ENCODE results near the gene PLEKHM2. TPM values are rescaled to one million over a fixed set of nuclear protein-coding genes. Genes with fewer than 3 reads are reported as not detected.

Gene PLEKHM2
- polyA plus RNA-seq, 1 donor (not counting 4 experiments of a cell fraction or from before 2014, with no cell fraction given), result 30.0 TPM

GRCh38 chr1:15767941-15768340 lies 83.8 kb downstream of the PLEKHM2 start:
- dilution Hi-C loops (cut with MboI; ENCODE audit: extremely low pct_ligation_motif_present, low sequenced_read_pairs), result no loop called here
- TF ChIP-seq EZH2 (IDR thresholded peaks at IDR 0.05; ENCODE audit: low read length), result no peak
- no peak for TF ChIP-seq CTCF (optimal IDR thresholded peaks at IDR 0.05 in 1 of 3, IDR thresholded peaks at IDR 0.05 in 1 of 3, conservative IDR thresholded peaks at IDR 0.05 in 1 of 3; ENCODE audit: extremely low read depth in 1 of 3, insufficient read depth in 2 of 3, low read length in 3 of 3)
- Histone ChIP-seq H3K9me3 (ENCODE audit: control insufficient read depth, low read depth, low read length) (no peaks in the 10 kb centered on the region), H3K9me1 (ENCODE audit: control insufficient read depth, extremely low read depth, insufficient read depth, low read length) (no peaks in the 10 kb centered on the region), H2AFZ (ENCODE audit: control insufficient read depth, low read length) (no peak overlapping the region), H3K4me3 (ENCODE audit: control insufficient read depth in 2 of 3, extremely low read depth in 1 of 3, insufficient read depth in 2 of 3, low read depth in 1 of 3, low read length in 3 of 3) (no peak overlapping the region), H3K27ac (ENCODE audit: control insufficient read depth, insufficient read depth, low read length) (no peak overlapping the region), H4K20me1 (ENCODE audit: control insufficient read depth, extremely low read depth, insufficient read depth, low read length) (no peaks in the 10 kb centered on the region), H3K79me2 (ENCODE audit: control insufficient read depth, insufficient read depth, low read length) (peaks cover 47% of the 10 kb centered on the region), H3K4me2 (ENCODE audit: control insufficient read depth, extremely low read depth, insufficient read depth, low read depth, low read length) (no peak overlapping the region), H3K27me3 (ENCODE audit: control insufficient read depth, extremely low read depth, insufficient read depth, low read length) (no peaks in the 10 kb centered on the region), H3K4me1 (ENCODE audit: control insufficient read depth, extremely low read depth, insufficient read depth, low read length) (peaks cover 29% of the 10 kb centered on the region), H3K36me3 (ENCODE audit: control insufficient read depth in 2 of 2, extremely low read depth in 1 of 2, insufficient read depth in 2 of 2, low read length in 2 of 2) (peaks cover 36 to 52% of the 10 kb centered on the region in 2 experiments), H3K9ac (ENCODE audit: control insufficient read depth, extremely low read depth, insufficient read depth, low read length) (no peak overlapping the region)
- no peak for FAIRE-seq
- no peak for DNase-seq (ENCODE audit: low read depth, low spot score)

DNA sequence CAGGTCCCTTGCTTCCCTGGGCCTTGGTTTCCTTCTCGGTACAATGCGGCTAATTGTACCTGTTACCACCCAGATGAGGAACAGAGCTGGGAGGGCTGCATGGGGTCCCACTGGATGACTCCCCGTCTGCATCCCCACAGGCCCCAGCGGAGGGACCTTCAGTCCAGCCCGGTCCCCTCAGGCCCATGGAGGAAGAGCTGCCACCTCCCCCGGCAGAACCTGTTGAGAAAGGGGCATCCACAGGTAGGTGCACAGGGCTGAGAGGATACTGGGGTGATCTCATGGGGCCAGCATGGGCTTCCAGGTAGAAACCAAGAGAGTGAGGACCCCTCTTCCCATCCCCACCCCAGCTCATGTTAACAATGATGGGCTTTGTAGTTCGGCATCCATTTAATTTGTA lies 84.3 kb downstream of the PLEKHM2 start:
- no peaks in the 10 kb centered on the region for H4K20me1 ChIP-seq (ENCODE audit: control insufficient read depth, extremely low read depth, insufficient read depth, low read length)
- no peaks in the 10 kb centered on the region for H3K9me1 ChIP-seq (ENCODE audit: control insufficient read depth, extremely low read depth, insufficient read depth, low read length)
- dilution Hi-C loops (cut with MboI; ENCODE audit: extremely low pct_ligation_motif_present, low sequenced_read_pairs), result no loop called here

More for the DNA sequence above, 84.3 kb downstream of the PLEKHM2 start:
- FAIRE-seq (no peak), DNase-seq (ENCODE audit: low read depth, low spot score) (no peak)
- Histone ChIP-seq H3K9me3 (ENCODE audit: control insufficient read depth, low read depth, low read length) (no peaks in the 10 kb centered on the region), H3K36me3 (ENCODE audit: control insufficient read depth in 2 of 2, extremely low read depth in 1 of 2, insufficient read depth in 2 of 2, low read length in 2 of 2) (peaks cover 36 to 52% of the 10 kb centered on the region in 2 experiments), H2AFZ (ENCODE audit: control insufficient read depth, low read length) (no peak overlapping the region), H3K4me2 (ENCODE audit: control insufficient read depth, extremely low read depth, insufficient read depth, low read depth, low read length) (no peak overlapping the region), H3K4me1 (ENCODE audit: control insufficient read depth, extremely low read depth, insufficient read depth, low read length) (peaks cover 29% of the 10 kb centered on the region), H3K27ac (ENCODE audit: control insufficient read depth, insufficient read depth, low read length) (no peak overlapping the region), H3K27me3 (ENCODE audit: control insufficient read depth, extremely low read depth, insufficient read depth, low read length) (no peaks in the 10 kb centered on the region), H3K4me3 (ENCODE audit: control insufficient read depth in 2 of 3, extremely low read depth in 1 of 3, insufficient read depth in 2 of 3, low read depth in 1 of 3, low read length in 3 of 3) (no peak overlapping the region), H3K9ac (ENCODE audit: control insufficient read depth, extremely low read depth, insufficient read depth, low read length) (no peak overlapping the region), H3K79me2 (ENCODE audit: control insufficient read depth, insufficient read depth, low read length) (peaks cover 47% of the 10 kb centered on the region)
- TF ChIP-seq EZH2 (IDR thresholded peaks at IDR 0.05; ENCODE audit: low read length) (no peak), CTCF (optimal IDR thresholded peaks at IDR 0.05 in 1 of 3, IDR thresholded peaks at IDR 0.05 in 1 of 3, conservative IDR thresholded peaks at IDR 0.05 in 1 of 3; ENCODE audit: extremely low read depth in 1 of 3, insufficient read depth in 2 of 3, low read length in 3 of 3) (no peak)

Data from keratinocyte (primary cell).